C4-2B (cell line): ENCODE results near the gene KIAA0232.
"Not testable (repeated sequence)": the region's sequence is repeated elsewhere in the genome, so short reads cannot be mapped to it uniquely, and the experiment has no call there.

ENCODE experiments used
- H3K27ac ChIP-seq: fragments of 450-650 bp; 2 replicates; pipeline ENCODE4 v1.5.1; 2017
- ZFX ChIP-seq: fragments of 450-650 bp; IDR thresholded peaks from 2 replicates; pipeline ENCODE4 v1.6.1; 2017
- TF ChIP-seq, protein P1 (sequence below): fragments of 450-650 bp; conservative IDR thresholded peaks from 2 replicates; pipeline ENCODE4 v1.5.1; 2017; ENCODE audit warnings: mild to moderate bottlenecking

The KIAA0232 gene

DNA sequence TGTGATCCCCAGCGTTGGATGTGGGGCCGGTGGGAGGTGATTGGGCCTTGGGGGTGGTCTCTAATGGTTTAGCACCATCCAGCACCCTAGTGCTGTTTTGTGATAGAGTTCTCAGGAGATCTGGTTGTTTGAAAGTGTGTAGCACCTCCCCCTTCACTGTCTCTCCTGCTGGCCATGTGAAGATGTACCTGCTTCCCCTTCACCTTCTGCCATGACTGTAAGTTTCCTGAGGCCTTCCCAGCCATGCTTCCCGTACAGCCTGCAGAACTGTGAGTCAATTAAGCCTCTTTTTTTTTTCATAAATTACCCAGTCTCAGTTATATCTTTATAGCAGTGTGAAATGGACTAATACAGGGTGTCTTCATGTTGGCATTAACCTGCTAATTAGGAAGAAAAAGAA is 107.8 kb downstream of the KIAA0232 start:
- no peak for TF ChIP-seq ZFX
- TF ChIP-seq, protein P1, sequence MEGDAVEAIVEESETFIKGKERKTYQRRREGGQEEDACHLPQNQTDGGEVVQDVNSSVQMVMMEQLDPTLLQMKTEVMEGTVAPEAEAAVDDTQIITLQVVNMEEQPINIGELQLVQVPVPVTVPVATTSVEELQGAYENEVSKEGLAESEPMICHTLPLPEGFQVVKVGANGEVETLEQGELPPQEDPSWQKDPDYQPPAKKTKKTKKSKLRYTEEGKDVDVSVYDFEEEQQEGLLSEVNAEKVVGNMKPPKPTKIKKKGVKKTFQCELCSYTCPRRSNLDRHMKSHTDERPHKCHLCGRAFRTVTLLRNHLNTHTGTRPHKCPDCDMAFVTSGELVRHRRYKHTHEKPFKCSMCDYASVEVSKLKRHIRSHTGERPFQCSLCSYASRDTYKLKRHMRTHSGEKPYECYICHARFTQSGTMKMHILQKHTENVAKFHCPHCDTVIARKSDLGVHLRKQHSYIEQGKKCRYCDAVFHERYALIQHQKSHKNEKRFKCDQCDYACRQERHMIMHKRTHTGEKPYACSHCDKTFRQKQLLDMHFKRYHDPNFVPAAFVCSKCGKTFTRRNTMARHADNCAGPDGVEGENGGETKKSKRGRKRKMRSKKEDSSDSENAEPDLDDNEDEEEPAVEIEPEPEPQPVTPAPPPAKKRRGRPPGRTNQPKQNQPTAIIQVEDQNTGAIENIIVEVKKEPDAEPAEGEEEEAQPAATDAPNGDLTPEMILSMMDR: no peak
- H3K27ac ChIP-seq: no peak overlapping the region

DNA sequence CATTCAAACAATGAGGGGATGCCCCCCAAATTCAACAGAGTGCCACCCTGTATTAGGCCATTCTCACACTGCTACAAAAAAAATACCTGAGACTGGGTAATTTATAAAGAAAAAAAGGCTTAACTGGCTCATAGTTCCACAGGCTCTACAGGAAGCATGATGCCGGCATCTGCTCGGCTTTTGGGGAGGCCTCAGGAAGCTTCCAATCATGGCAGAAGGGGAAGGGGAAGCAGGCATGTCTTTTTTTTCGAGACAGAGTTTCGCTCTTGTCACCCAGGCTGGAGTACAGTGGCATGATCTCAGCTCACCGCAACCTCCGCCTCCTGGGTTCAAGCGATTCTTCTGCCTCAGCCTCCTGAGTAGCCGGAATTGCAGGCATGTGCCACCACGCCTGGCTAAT is 108.4 kb downstream of the KIAA0232 start:
- not testable (repeated sequence) for H3K27ac ChIP-seq

DNA sequence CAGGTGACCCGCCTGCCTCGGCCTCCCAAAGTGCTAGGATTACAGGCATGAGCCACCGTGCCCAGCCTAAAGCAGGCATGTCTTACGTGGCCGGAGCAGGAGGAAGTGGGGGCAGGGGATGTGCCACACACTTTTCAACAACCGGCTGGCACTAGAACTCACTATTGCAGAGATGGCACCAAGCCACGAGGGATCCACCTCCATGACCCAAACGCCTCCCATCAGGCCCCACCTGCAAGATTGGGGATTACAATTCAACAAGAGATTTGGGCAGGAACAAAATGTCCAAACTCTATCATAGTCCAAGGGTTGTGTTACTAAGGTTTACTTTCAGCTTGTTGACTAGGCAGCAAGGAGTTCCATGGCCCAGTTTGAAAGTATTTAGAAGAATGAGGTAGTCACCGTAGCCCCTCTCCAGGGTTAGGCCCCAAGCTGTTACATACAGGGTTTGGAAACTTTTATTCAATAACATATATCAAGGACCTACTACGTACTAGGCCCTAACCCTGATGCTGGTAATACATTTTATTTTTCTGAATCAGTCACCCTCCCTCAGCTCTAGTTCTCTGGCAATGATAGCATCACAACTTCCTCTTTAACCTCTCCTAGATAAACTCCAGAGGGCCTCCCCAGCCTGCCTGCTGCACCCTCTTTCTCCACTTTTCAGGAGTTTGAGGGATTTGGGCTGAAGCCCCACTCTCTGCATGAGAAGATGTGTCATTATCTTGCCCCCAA is 109.1 kb downstream of the KIAA0232 start:
- TF ChIP-seq, protein P1: no peak
- TF ChIP-seq ZFX: no peak
- H3K27ac ChIP-seq: no peak overlapping the region

DNA sequence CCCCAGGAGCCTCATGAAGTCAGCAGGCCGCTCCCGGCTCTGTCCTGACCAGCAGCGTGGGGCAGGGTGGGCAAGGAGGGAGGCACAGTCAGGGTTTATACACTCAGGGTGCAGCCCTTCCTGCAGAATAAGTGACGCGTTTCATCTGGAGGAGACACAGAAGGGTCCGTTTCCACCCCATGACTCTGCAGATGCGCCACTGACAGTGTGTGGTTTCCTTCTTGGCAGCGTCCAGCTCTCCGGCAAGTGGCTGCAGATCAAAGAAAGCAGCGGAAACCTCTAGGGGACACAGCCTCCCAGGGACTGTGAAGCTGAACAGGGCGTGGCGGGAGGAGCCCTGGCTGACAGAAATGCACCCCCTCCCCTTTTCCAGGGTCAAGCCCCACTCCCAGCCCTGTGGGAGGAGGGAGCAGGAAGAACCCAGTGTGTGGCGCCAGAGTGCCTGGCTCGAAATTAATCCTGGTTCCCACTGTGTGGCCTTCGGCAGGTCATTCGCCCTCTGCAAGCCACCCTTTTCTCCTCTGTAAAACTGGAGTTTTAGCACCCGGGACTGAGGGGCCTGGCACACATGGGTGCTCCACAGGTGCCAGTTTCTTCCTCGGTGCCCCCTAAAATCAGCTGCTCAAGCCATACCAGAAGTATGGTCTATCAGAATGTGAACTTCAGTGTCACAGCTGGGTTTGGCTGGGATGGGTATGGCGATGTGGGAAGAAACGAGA is 109.8 kb downstream of the KIAA0232 start:
- no peak overlapping the region for H3K27ac ChIP-seq
- TF ChIP-seq, protein P1: no peak
- no peak for TF ChIP-seq ZFX

DNA sequence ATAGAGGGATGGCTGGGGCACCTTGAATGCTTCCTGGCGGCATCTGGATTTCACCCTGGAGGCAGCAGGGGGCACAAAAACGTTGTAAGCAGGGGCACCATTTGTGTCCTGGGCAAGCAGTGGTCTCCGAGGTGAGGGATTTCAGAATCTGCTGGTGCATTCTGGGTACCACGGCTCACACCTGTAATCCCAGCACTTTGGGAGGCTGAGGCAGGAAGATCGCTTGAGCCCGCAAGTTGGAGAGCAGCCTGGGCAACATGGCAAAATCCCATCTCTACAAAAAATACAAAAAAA is 110.3 kb downstream of the KIAA0232 start:
- H3K27ac ChIP-seq: no peak overlapping the region
- TF ChIP-seq, protein P1: no peak
- TF ChIP-seq ZFX: no peak

DNA sequence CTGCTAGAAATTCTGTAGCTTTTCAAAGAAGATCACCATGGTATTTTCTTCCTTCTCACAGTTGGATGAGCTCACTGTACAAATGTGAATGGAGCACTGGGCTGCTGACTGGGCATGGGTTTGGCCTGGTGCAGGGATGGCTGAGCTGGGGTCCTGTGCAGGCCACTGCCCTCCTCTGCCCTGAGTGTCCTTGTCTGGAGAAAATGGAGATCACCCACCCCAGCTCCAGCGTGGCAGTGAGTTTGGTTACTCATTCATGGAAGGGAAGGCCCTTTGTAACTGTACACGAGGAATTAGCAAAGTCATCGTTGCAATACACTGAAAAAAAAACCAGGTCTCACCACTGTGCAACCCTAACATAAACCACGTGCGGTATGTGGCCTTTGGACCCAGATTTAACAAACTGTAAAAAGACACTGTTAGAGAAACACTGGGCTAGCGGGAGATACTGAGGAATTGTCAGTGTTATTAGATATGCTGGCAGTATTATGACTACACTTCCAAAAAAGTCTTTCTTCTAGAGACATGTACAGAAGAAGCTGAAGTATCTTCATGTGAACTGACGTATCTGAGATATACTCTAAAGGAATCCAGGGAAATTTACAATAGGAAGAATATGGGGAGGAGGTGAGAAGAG is 111.0 kb downstream of the KIAA0232 start:
- H3K27ac ChIP-seq: no peak overlapping the region
- TF ChIP-seq ZFX: no peak
- TF ChIP-seq, protein P1: no peak

DNA sequence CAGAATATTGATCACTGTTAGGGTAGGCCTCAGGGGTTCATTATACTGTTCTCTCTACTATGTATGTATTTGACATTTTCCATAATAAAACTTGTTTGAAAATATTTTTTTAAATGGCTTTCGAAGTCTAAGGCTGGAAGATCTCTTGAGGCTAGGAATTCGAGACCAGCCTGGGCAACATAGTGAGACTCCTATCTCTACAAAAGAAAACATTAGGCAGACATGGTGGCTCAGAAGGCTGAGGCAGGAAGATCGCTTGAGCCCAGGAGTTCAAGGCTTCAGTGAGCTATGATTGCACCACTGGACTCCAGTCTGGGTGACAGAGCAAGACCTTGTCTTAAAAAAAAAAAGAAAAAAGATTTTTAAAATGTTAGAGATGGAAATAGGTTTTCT is 111.6 kb downstream of the KIAA0232 start:
- H3K27ac ChIP-seq: no peak overlapping the region
- TF ChIP-seq, protein P1: no peak
- no peak for TF ChIP-seq ZFX
